ENCODE measurements around the gene PIP4P1.
"Not testable (repeated sequence)": the region's sequence is repeated elsewhere in the genome, so short reads cannot be mapped to it uniquely, and the experiment has no call there.

The PIP4P1 gene

DNA sequence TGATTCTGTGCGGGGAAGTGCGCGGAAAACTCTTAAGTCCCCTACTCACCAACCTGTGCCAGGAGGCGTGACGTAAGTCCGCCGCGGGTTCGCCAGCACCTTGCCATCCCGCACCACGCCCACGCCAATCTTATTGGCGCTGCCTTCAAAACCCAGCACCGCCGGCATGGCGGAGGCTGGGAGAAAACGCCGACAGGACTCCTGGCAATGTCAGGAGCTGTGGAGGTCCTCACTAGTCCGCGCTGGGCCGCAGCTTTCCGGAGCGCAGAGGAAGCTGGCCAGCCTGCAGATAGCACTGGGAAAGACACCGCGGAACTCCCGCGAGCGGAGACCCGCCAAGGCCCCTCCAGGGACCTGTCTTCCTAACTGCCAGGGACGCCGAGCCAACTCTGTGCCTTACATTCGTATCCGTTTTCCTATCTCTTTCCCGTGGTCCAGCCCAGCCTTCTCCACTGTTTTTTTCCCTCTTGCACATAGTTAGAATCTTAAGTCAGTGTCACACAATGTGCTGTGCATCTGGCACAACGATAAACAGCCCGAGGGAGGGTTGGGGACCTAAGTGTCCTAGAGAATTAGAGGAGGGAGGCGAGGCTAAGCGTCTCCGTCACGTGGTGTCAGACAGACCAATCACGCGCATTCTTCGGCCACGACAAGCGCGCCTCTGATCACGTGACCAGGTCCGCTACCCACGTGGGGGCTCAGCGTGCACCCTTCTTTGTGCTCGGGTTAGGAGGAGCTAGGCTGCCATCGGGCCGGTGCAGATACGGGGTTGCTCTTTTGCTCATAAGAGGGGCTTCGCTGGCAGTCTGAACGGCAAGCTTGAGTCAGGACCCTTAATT lies 6.5 kb downstream of the PIP4P1 start, which contains the start of the genes APEX1 and OSGEP:
TSS of gene APEX1 (plus strand) at position 711 of the 839 bp plus-strand sequence. CDS start 420 bp downstream, outside the sequence.
TSS of gene OSGEP (minus strand) at position 297 of the 839 bp plus-strand sequence. CDS start at position 168, 129 bp downstream.
- in situ Hi-C loops (cut with MboI; ENCODE audit: low pct_unique_long_range_greater_than_20kb, low sequenced_read_pairs, unreplicated experiment), result no loop called here
- peak; percentile 96 for DNase-seq (ENCODE audit: low spot score)
- TF ChIP-seq, protein P1, sequence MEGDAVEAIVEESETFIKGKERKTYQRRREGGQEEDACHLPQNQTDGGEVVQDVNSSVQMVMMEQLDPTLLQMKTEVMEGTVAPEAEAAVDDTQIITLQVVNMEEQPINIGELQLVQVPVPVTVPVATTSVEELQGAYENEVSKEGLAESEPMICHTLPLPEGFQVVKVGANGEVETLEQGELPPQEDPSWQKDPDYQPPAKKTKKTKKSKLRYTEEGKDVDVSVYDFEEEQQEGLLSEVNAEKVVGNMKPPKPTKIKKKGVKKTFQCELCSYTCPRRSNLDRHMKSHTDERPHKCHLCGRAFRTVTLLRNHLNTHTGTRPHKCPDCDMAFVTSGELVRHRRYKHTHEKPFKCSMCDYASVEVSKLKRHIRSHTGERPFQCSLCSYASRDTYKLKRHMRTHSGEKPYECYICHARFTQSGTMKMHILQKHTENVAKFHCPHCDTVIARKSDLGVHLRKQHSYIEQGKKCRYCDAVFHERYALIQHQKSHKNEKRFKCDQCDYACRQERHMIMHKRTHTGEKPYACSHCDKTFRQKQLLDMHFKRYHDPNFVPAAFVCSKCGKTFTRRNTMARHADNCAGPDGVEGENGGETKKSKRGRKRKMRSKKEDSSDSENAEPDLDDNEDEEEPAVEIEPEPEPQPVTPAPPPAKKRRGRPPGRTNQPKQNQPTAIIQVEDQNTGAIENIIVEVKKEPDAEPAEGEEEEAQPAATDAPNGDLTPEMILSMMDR (IDR thresholded peaks at IDR 0.05; ENCODE audit: extremely low read depth, insufficient read depth, missing control alignments), result no peak

DNA sequence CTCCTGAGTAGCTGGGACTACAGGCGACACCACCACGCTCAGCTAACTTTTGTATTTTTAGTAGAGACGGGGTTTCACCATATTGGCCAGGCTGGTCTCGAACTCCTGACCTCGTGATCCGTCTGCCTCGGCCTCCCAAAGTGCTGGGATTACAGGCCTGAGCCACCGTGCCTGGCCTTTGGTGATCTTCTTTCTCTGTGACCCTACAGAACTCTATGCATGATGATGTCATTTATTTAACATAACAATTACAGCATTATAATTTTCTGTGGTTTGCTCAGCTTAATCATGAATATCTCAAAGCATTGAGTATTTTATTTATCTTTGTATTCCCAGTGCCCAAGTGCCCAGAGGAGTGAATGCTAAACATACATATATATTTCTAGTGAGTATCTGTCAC lies 8.4 kb downstream of the PIP4P1 start:
- DNase-seq (ENCODE audit: low spot score); in situ Hi-C loops (cut with MboI; ENCODE audit: low pct_unique_long_range_greater_than_20kb, low sequenced_read_pairs, unreplicated experiment): not testable (repeated sequence)

DNA sequence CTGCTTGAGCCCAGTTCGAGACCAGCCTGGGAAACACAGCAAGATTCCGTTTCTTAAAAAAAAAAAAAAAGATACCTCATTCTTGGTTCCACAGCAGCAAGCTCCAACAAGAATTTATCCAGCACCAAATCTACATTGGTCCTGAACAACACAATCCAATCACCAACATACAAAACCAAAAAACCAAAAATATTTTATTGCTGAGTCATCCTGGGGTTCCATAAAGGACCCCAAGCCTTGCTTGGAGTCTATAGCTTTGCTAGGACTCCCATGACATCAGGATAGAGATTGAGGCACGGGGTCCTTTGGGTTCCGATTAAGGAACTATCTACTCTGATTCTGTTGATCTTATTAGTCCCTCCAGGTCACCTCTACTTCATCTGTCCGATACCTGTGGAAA lies 14.3 kb downstream of the PIP4P1 start:
- in situ Hi-C loops (cut with MboI; ENCODE audit: low pct_unique_long_range_greater_than_20kb, low sequenced_read_pairs, unreplicated experiment), result no loop called here
- DNase-seq (ENCODE audit: low spot score), result no peak
- TF ChIP-seq, protein P1 (IDR thresholded peaks at IDR 0.05; ENCODE audit: extremely low read depth, insufficient read depth, missing control alignments), result no peak

DNA sequence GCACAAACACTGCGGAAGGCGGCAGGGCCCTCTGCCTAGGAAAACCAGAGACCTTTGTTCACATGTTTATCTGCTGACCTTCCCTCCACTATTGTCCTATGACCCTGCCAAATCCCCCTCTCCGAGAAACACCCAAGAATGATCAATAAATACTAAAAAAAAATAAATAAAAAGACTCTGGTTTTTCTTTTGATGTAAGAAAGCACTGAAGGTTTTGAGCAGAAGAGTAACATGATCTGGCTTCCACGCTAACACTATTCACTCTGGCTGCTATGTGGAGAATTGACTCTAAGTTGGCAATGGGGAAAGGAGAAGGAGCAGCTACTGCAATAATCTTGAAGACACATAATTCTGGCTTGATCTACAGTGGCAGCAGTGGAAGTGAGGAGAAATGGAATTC lies 17.6 kb downstream of the PIP4P1 start:
- in situ Hi-C loops (cut with MboI; ENCODE audit: low pct_unique_long_range_greater_than_20kb, low sequenced_read_pairs, unreplicated experiment); DNase-seq (ENCODE audit: low spot score): not testable (repeated sequence)

DNA sequence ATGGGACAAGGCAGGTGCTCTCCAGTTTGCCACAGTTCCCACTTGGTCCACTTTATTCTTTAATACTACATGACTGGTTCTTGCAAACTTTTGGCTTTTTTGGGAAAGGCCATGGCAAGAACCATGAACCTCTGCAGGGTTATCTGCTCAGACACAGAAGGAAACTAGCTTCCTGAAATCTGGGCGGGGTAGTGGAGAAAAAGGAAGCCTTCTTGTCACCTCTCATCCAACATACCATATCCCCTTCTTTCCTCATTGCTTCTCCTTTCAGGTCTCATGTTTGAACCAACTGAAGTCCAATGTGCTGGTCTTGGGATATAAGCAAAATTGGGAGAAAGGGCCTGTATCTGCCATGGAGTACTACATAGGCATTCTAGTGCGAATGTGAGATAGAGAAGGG lies 19.8 kb downstream of the PIP4P1 start:
- TF ChIP-seq, protein P1 (IDR thresholded peaks at IDR 0.05; ENCODE audit: extremely low read depth, insufficient read depth, missing control alignments), result no peak
- in situ Hi-C loops (cut with MboI; ENCODE audit: low pct_unique_long_range_greater_than_20kb, low sequenced_read_pairs, unreplicated experiment), result no loop called here
- DNase-seq (ENCODE audit: low spot score), result no peak

DNA sequence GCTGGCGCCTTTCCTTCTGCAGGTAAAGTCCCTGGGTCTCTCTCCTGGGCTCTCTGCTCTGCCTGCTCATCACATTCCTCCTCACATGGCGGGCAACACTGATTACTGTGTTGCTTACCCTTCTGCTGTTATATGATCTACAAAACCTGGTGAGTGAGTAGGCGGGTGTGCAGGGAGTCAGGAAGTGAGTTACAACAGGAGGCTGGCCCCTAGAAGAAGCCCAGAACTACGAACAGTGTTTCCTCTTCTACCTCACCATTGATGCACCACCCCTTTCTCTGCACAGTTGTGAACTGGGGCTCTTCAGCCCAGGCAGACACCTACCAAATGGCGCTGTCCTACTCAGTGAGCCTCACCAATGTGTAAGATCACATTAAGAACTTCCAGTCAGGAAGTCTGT lies 20.4 kb downstream of the PIP4P1 start:
- DNase-seq (ENCODE audit: low spot score), result peak; percentile 58
- TF ChIP-seq, protein P1 (IDR thresholded peaks at IDR 0.05; ENCODE audit: extremely low read depth, insufficient read depth, missing control alignments), result no peak
- in situ Hi-C loops (cut with MboI; ENCODE audit: low pct_unique_long_range_greater_than_20kb, low sequenced_read_pairs, unreplicated experiment), result no loop called here

DNA sequence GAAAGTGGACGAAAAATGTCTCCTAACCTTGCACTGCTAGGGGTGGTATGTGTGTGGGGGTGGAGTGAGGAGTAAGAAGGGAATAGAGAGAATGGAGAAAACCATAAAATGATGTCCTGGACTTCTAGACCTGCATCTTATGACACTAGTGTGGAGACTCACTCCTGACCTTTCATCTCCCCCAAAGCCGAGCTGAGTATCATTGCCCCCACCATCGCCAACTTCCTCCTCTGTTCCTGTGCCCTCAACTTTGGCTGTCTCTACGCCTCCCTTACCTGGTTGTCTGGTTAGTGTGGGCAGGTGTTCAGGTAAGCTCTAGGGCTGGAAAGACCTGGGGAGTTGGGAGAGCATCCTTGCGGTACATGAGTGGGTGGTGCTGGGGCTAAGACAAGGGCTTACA lies 20.8 kb downstream of the PIP4P1 start:
- no peak for DNase-seq (ENCODE audit: low spot score)
- TF ChIP-seq, protein P1 (IDR thresholded peaks at IDR 0.05; ENCODE audit: extremely low read depth, insufficient read depth, missing control alignments), result no peak
- in situ Hi-C loops (cut with MboI; ENCODE audit: low pct_unique_long_range_greater_than_20kb, low sequenced_read_pairs, unreplicated experiment), result no loop called here

Measured in GM13977 (cell line).